Liver (tissue), 3 donors: ENCODE data around the gene SLC25A25.

Source experiments
- FOXA1 ChIP-seq: IDR thresholded peaks from 2 replicates; pipeline ENCODE4 v1.6.1; 2016; ENCODE audit warnings: antibody characterized with exemption
- JUND ChIP-seq, 2 donors: IDR thresholded peaks; 2 replicates each; pipeline ENCODE4 v1.6.1; 2016; ENCODE audit warnings: antibody characterized with exemption in 2 of 2
- RXRA ChIP-seq, 2 donors: IDR thresholded peaks; 2 replicates each; pipeline ENCODE4 v1.6.1; 2017 to 2018; ENCODE audit warnings: antibody characterized with exemption in 2 of 2, mild to moderate bottlenecking in 1 of 2
- TAF1 ChIP-seq: conservative IDR thresholded peaks from 2 replicates; pipeline ENCODE4 v1.6.1; 2016; ENCODE audit warnings: antibody characterized with exemption, mild to moderate bottlenecking
- TF ChIP-seq, protein P1 (sequence below): fragments of 150-350 bp; IDR thresholded peaks from 2 replicates; pipeline ENCODE4 v1.5.1; 2017; ENCODE audit warnings: improper control_type of control experiment, low read depth, low read length; ENCODE audit not compliant: missing input control
- TF ChIP-seq, protein P2 (sequence below): IDR thresholded peaks from 2 replicates; pipeline ENCODE4 v1.6.1; 2016; ENCODE audit warnings: antibody characterized with exemption
- TF ChIP-seq, protein P3 (sequence below): IDR thresholded peaks from 2 replicates; pipeline ENCODE4 v1.6.1; 2016; ENCODE audit warnings: antibody characterized with exemption
- donor health status: healthy.
- donor health status: healthy.

DNA sequence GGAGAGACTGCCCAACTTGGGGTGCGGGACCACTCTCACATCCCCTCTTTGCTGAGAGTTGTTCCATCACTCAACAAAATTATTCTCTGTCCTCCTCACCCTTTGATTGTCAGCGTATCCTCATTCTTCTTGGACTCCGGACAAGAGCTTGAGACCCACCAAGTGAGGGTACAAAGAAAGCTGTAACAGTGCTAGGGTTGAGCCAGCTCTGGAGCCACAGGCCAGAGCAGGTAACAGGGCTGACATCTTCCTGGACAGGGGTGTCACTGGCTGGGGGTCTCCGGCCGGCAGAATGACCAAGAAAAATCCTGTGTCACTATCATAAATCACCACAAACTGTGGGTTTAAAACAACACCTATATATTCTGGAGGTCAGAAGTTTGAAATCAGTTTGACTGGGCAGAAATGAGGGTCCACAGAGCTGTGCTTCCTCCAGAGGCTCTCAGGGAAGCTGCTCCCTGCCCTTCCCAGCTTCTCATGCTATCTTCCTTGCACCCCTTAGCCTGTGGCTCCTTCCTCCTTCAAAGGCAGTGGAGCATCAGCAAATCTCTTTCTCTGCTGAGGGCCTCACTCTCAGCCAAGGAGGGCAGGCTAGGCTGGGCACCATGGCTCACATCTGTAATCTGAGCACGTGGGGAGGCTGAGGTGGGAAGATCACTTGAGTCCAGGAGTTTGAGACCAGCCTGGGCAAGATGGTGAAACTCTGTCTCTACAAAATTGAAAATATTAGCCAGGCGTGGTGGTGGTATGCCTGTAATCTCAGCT is 87.9 kb downstream of the SLC25A25 start:
- TF ChIP-seq, protein P1, sequence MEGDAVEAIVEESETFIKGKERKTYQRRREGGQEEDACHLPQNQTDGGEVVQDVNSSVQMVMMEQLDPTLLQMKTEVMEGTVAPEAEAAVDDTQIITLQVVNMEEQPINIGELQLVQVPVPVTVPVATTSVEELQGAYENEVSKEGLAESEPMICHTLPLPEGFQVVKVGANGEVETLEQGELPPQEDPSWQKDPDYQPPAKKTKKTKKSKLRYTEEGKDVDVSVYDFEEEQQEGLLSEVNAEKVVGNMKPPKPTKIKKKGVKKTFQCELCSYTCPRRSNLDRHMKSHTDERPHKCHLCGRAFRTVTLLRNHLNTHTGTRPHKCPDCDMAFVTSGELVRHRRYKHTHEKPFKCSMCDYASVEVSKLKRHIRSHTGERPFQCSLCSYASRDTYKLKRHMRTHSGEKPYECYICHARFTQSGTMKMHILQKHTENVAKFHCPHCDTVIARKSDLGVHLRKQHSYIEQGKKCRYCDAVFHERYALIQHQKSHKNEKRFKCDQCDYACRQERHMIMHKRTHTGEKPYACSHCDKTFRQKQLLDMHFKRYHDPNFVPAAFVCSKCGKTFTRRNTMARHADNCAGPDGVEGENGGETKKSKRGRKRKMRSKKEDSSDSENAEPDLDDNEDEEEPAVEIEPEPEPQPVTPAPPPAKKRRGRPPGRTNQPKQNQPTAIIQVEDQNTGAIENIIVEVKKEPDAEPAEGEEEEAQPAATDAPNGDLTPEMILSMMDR = no peak
- TF ChIP-seq JUND (IDR thresholded peaks at IDR 0.05) = no peak
- TF ChIP-seq, protein P2, sequence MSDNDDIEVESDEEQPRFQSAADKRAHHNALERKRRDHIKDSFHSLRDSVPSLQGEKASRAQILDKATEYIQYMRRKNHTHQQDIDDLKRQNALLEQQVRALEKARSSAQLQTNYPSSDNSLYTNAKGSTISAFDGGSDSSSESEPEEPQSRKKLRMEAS = no peak
- TF ChIP-seq FOXA1 = no peak
- no peak for TF ChIP-seq TAF1
- no peak for TF ChIP-seq RXRA (IDR thresholded peaks at IDR 0.05)
- TF ChIP-seq, protein P3, sequence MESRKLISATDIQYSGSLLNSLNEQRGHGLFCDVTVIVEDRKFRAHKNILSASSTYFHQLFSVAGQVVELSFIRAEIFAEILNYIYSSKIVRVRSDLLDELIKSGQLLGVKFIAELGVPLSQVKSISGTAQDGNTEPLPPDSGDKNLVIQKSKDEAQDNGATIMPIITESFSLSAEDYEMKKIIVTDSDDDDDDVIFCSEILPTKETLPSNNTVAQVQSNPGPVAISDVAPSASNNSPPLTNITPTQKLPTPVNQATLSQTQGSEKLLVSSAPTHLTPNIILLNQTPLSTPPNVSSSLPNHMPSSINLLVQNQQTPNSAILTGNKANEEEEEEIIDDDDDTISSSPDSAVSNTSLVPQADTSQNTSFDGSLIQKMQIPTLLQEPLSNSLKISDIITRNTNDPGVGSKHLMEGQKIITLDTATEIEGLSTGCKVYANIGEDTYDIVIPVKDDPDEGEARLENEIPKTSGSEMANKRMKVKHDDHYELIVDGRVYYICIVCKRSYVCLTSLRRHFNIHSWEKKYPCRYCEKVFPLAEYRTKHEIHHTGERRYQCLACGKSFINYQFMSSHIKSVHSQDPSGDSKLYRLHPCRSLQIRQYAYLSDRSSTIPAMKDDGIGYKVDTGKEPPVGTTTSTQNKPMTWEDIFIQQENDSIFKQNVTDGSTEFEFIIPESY = no peak
